HCT116 (cell line): ENCODE measurements around the gene DOP1A. TPM values are rescaled to one million over a fixed set of nuclear protein-coding genes. Genes with fewer than 3 reads are reported as not detected.

Experiments
- ATAC-seq: fragments of 200-7000 bp; cut with Tn5 transposase; 2 replicates; pipeline ENCODE4 v1.9.1; 2020; ENCODE audit warnings: mild to moderate bottlenecking, moderate library complexity
- BruUV-seq: library from RNA; stranded (reverse); fragments of 400-500 nt; replicated peaks from 2 replicates; lab custom pipeline; 2021; lab: Mats Ljungman, UMichigan
- CTCF ChIA-PET: fragments of 300-600 bp; sonication (Branson Sonifier 250); formaldehyde crosslinking; loops from one replicate; lab custom pipeline; 2021; ENCODE audit warnings: antibody characterized with exemption; lab: Charles Lee
- POLR2A ChIA-PET: fragments of 300-600, 350-600 bp; sonication (Branson Sonifier 250); formaldehyde crosslinking; loops from one replicate; lab custom pipeline; 2021; ENCODE audit warnings: antibody characterized with exemption; lab: Charles Lee
- RAD21 ChIA-PET, 2 experiments: fragments of 300-600 bp; sonication (Branson Sonifier 250); formaldehyde crosslinking; loops; one replicate each; lab custom pipeline; 2023; ENCODE audit warnings: low total read pairs in 2 of 2; ENCODE audit not compliant: uncharacterized antibody in 2 of 2, unreplicated experiment in 2 of 2, low non-redundant PET in 1 of 2; lab: Charles Lee
- DNase-seq: peaks from one replicate; pipeline ENCODE4 v3.0.0-alpha.2; 2010; ENCODE audit warnings: low read depth, low spot score
- H2AFZ ChIP-seq: fragments of 200-600 bp; shearing (Covaris generic), sonication (generic); 2 replicates; pipeline ENCODE4 v1.6.1; 2017; ENCODE audit warnings: low read depth, mixed run types, mixed read lengths, antibody characterized with exemption, low read length; ENCODE audit not compliant: poor library complexity, severe bottlenecking
- H3K27ac ChIP-seq: 2 replicates; pipeline ENCODE4 v1.5.1; 2012; ENCODE audit warnings: low read depth, low read length
- H3K27me3 ChIP-seq: fragments of 200-600 bp; sonication (generic); 2 replicates; pipeline ENCODE4 v1.6.1; 2016; ENCODE audit warnings: mixed run types, low read length, mixed read lengths; ENCODE audit not compliant: insufficient read depth
- H3K36me3 ChIP-seq, 2 experiments: fragments of 200-500 bp in 1 of 2; fragments of 200-600 bp in 1 of 2; sonication (Bioruptor generic) in 1 of 2; sonication (generic) in 1 of 2; 2 replicates each; pipeline versions ENCODE4 v1.5.1 to v1.6.1; 2014 to 2016; ENCODE audit warnings: low read length in 2 of 2, inconsistent platforms in 1 of 2, mixed read lengths in 1 of 2, mixed run types in 1 of 2; ENCODE audit not compliant: insufficient read depth in 2 of 2, control insufficient read depth in 1 of 2
- H3K4me1 ChIP-seq, 2 experiments: fragments of 200-600 bp in 1 of 2; sonication (generic) in 1 of 2; 2 replicates each; pipeline versions ENCODE4 v1.5.1 to v1.6.1; 2012 to 2017; ENCODE audit warnings: low read length in 2 of 2, inconsistent platforms in 1 of 2, mild to moderate bottlenecking in 1 of 2, mixed read lengths in 1 of 2, mixed run types in 1 of 2, moderate library complexity in 1 of 2; ENCODE audit not compliant: insufficient read depth in 2 of 2, control insufficient read depth in 1 of 2
- H3K4me2 ChIP-seq: fragments of 200-600 bp; sonication (generic); 2 replicates; pipeline ENCODE4 v1.6.1; 2017; ENCODE audit warnings: mixed run types, low read length, mixed read lengths
- H3K4me3 ChIP-seq, 2 experiments: fragments of 200-600 bp in 1 of 2; sonication (generic) in 1 of 2; replicated peaks in 1 of 2; 2 replicates each; pipeline ENCODE4 v1.5.1; 2011 to 2016; ENCODE audit warnings: low read length in 2 of 2, control low read depth in 1 of 2, low read depth in 1 of 2, mild to moderate bottlenecking in 1 of 2, mixed read lengths in 1 of 2, mixed run types in 1 of 2
- H3K79me2 ChIP-seq: fragments of 200-600 bp; sonication (generic); 2 replicates; pipeline ENCODE4 v1.6.1; 2017; ENCODE audit warnings: mild to moderate bottlenecking, mixed run types, low read length, moderate library complexity, mixed read lengths; ENCODE audit not compliant: insufficient read depth
- H3K9ac ChIP-seq: fragments of 200-600 bp; sonication (generic); 2 replicates; pipeline ENCODE4 v1.6.1; 2016; ENCODE audit warnings: low read length, mixed read lengths
- H3K9me2 ChIP-seq: fragments of 200-600 bp; sonication (generic), shearing (Covaris generic); 2 replicates; pipeline ENCODE4 v1.6.1; 2017; ENCODE audit warnings: mixed run types, mild to moderate bottlenecking, moderate library complexity; ENCODE audit not compliant: insufficient read depth
- H3K9me3 ChIP-seq, 2 experiments: fragments of 200-500 bp in 1 of 2; fragments of 200-600 bp in 1 of 2; sonication (Bioruptor generic) in 1 of 2; sonication (generic) in 1 of 2; 2 replicates each; pipeline ENCODE4 v1.6.1; 2014 to 2017; ENCODE audit warnings: low read length in 2 of 2, mixed read lengths in 2 of 2, inconsistent platforms in 1 of 2, low read depth in 1 of 2, mild to moderate bottlenecking in 1 of 2, mixed run types in 1 of 2, moderate library complexity in 1 of 2; ENCODE audit not compliant: control insufficient read depth in 1 of 2, insufficient read depth in 1 of 2
- H4K20me1 ChIP-seq: fragments of 200-600 bp; sonication (generic), shearing (Covaris generic); 2 replicates; pipeline ENCODE4 v1.6.1; 2017; ENCODE audit warnings: mixed run types, mild to moderate bottlenecking, moderate library complexity; ENCODE audit not compliant: insufficient read depth
- ATF3 ChIP-seq: IDR thresholded peaks from 2 replicates; pipeline ENCODE4 v1.6.1; 2012
- CEBPB ChIP-seq: IDR thresholded peaks from 2 replicates; pipeline ENCODE4 v1.6.1; 2012; ENCODE audit warnings: low read depth
- CTCF ChIP-seq, 3 experiments: fragments of 200-600 bp in 1 of 3; sonication (generic) in 1 of 3; IDR thresholded peaks in 2 of 3; conservative IDR thresholded peaks in 1 of 3; 2 replicates each; pipeline ENCODE4 v1.5.1; 2012 to 2017; ENCODE audit warnings: low read depth in 2 of 3, low read length in 2 of 3, antibody characterized with exemption in 1 of 3, borderline replicate concordance in 1 of 3, control low read depth in 1 of 3, mild to moderate bottlenecking in 1 of 3, mixed read lengths in 1 of 3, mixed run types in 1 of 3, moderate library complexity in 1 of 3; ENCODE audit not compliant: insufficient read depth in 1 of 3
- EGR1 ChIP-seq: IDR thresholded peaks from 2 replicates; pipeline ENCODE4 v1.6.1; 2012; ENCODE audit warnings: low read depth
- ELF1 ChIP-seq: IDR thresholded peaks from 2 replicates; pipeline ENCODE4 v1.6.1; 2012; ENCODE audit warnings: low read depth, borderline replicate concordance
- EZH2 ChIP-seq: fragments of 200-600 bp; sonication (generic); IDR thresholded peaks from 2 replicates; pipeline ENCODE4 v1.6.1; 2017; ENCODE audit warnings: antibody characterized with exemption, mixed run types
- JUND ChIP-seq: IDR thresholded peaks from 2 replicates; pipeline ENCODE4 v1.6.1; 2012
- MAX ChIP-seq: IDR thresholded peaks from 2 replicates; pipeline ENCODE4 v1.6.1; 2012
- POLR2A ChIP-seq: IDR thresholded peaks from 2 replicates; pipeline ENCODE4 v1.7.0; 2011; ENCODE audit warnings: borderline replicate concordance; ENCODE audit not compliant: insufficient read depth, insufficient read length; ENCODE audit errors: extremely low read depth
- POLR2AphosphoS5 ChIP-seq: IDR thresholded peaks from 2 replicates; pipeline ENCODE4 v1.6.1; 2011; ENCODE audit warnings: mild to moderate bottlenecking, low read depth, low read length, moderate library complexity
- RAD21 ChIP-seq: IDR thresholded peaks from 2 replicates; pipeline ENCODE4 v1.6.1; 2012; ENCODE audit warnings: low read depth, mild to moderate bottlenecking
- REST ChIP-seq: IDR thresholded peaks from 2 replicates; pipeline ENCODE4 v1.6.1; 2012; ENCODE audit warnings: low read depth
- YY1 ChIP-seq: IDR thresholded peaks from 2 replicates; pipeline ENCODE4 v1.6.1; 2011; ENCODE audit warnings: low read length, low read depth, moderate library complexity, mild to moderate bottlenecking; ENCODE audit not compliant: insufficient replicate concordance; ENCODE audit errors: extremely low read depth
- ZBTB33 ChIP-seq: IDR thresholded peaks from 2 replicates; pipeline ENCODE4 v1.6.1; 2011; ENCODE audit warnings: mild to moderate bottlenecking, low read length, moderate library complexity; ENCODE audit not compliant: insufficient replicate concordance; ENCODE audit errors: extremely low read depth
- ZFX ChIP-seq: fragments of 450-650 bp; IDR thresholded peaks from 2 replicates; pipeline ENCODE4 v1.6.1; 2017
- ZNF274 ChIP-seq: fragments of 200-500 bp; sonication (Bioruptor generic); IDR thresholded peaks from 2 replicates; pipeline ENCODE4 v1.6.1; 2014; ENCODE audit warnings: mild to moderate bottlenecking, low read depth, low read length, inconsistent platforms
- intact Hi-C: fragments of 100-400 bp; cut with micrococcal nuclease; formaldehyde crosslinking; loops from 2 replicates; pipeline ENCODE4 v1.10.0; 2022
- total RNA-seq: library from RNA; stranded (reverse); gene quantifications from one replicate; pipeline ENCODE4 v1.2.1, GENCODE V29; 2021; ENCODE audit not compliant: unreplicated experiment

DOP1A gene
- total RNA-seq, 1 experiment from 2014 or later: 7.1 TPM

- H3K36me3 ChIP-seq: peaks cover 0 to 7% of the 10 kb centered on the region in 2 experiments; a peak in 3 of 4 replicates
- RAD21 ChIA-PET: interaction anchor here in 1 of 2 experiments (0.7 to 0.8 kb wide), 2 partner anchors 21 to 321 kb away, joined by 3 to 4 read pairs; no protein-coding TSS in a partner anchor
- POLR2A ChIA-PET: interaction anchor here (0.7 kb wide), 1 partner anchor 28 kb away, joined by 3 read pairs; no protein-coding TSS in a partner anchor
- H3K27ac ChIP-seq: peak overlapping the region; percentile 72; the same call in 1 of the 2 replicates
- H3K9me2 ChIP-seq: no peaks in the 10 kb centered on the region
- ATAC-seq (peak; percentile 73), DNase-seq (peak; percentile 21)
- H3K4me3 ChIP-seq: peak overlapping the region; percentile 79 to 84
- H3K4me1 ChIP-seq: peaks cover 3 to 11% of the 10 kb centered on the region in 2 experiments; a peak in 3 of 4 replicates
- intact Hi-C loops: no loop called here
- H3K27me3 ChIP-seq: no peaks in the 10 kb centered on the region
- no peaks in the 10 kb centered on the region; the same call in 1 of the 2 replicates for H4K20me1 ChIP-seq
- H2AFZ ChIP-seq: peak overlapping the region; percentile 84
- CTCF ChIA-PET: interaction anchor here (2.0 kb wide), 1 partner anchor 127 kb away, joined by 5 read pairs; no protein-coding TSS in a partner anchor
- H3K9ac ChIP-seq: peak overlapping the region; percentile 77
- TF ChIP-seq POLR2A (no peak), CEBPB (no peak), EGR1 (no peak), ELF1 (no peak), ZFX (no peak), CTCF (IDR thresholded peaks at IDR 0.05 in 2 of 3, conservative IDR thresholded peaks at IDR 0.05 in 1 of 3; ENCODE audit: borderline replicate concordance in 1 of 3, insufficient read depth in 1 of 3, low read depth in 2 of 3, low read length in 2 of 3) (no peak), REST (no peak), EZH2 (no peak), ATF3 (no peak), ZNF274 (no peak), YY1 (no peak), RAD21 (no peak), ZBTB33 (no peak), MAX (no peak), POLR2AphosphoS5 (no peak), JUND (no peak)
- H3K4me2 ChIP-seq: peak overlapping the region; percentile 91
- H3K9me3 ChIP-seq: no peaks in the 10 kb centered on the region
- BruUV-seq: no TSS peak
- peaks cover 38% of the 10 kb centered on the region for H3K79me2 ChIP-seq
Measured at GRCh38 chr6:83193747-83194566, 126.5 kb downstream of the DOP1A start.
